Urothelium cell line (cell line): ENCODE measurements around the gene GALNT14.

Source experiments
- DNase-seq: peaks from one replicate; pipeline ENCODE4 v3.0.0; 2011; ENCODE audit warnings: low spot score, mixed read lengths
- FAIRE-seq: peaks from 2 replicates; lab custom pipeline; 2011; peaks lifted over from hg19 to GRCh38; lab: Jason Lieb, UNC

The GALNT14 gene

GRCh38 chr2:30984148-30984547 is 154.1 kb downstream of the GALNT14 start:
- FAIRE-seq: no peak

GRCh38 chr2:30981510-30981909 is 156.7 kb downstream of the GALNT14 start:
- FAIRE-seq (no peak), DNase-seq (no peak)

More at GRCh38 chr2:30984148-30984547, 154.1 kb downstream of the GALNT14 start:
- no peak for DNase-seq

DNA sequence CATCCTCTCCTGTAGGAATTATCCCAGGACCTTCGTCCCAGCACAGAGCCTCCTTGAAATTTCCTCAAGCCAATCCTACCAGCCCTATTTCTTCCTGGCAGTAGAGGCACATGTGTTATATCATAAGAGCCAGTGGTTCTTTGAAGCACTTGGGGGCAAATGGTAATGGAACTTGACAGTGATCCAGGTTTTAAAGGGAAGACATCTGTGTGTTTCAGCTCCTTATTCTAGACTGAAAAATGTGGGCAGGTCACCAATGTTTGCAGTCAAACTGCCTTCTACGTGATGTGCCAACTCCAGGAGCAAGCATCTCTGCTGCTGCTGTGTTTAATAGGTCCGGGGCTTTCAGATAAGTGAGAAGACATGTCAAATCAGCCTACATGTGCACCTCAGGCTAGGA is 157.1 kb downstream of the GALNT14 start:
- FAIRE-seq (no peak), DNase-seq (no peak)

- DNase-seq: peak; percentile 88
- FAIRE-seq: peak; percentile 88
Observed at GRCh38 chr2:30979822-30980245, 158.4 kb downstream of the GALNT14 start.

DNA sequence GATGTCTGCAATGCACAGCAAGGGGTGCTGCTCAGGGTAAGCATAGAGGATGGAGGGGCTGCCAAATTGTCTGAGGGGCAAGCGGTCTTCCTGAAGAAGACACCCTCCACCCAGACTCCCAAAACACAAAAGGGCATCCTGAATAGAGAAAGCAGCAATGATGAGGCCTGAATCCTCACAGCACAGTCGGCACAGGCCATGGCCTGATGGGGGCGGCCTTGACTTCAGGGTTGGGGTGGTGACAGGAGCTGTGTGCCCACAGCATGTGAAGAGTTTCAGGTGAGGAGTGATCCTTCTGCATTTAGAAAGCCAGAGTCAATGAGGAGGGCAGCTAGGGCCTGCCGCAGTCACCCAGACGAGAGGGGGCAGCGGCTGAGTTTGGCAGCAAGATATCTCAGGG is 159.4 kb downstream of the GALNT14 start:
- no peak for FAIRE-seq

GRCh38 chr2:30978044-30978443 is 160.2 kb downstream of the GALNT14 start:
- DNase-seq: no peak
- FAIRE-seq: no peak

More for the DNA sequence above, 159.4 kb downstream of the GALNT14 start:
- DNase-seq: no peak

- DNase-seq (no peak), FAIRE-seq (no peak)
Observed at GRCh38 chr2:30975156-30975555, 163.1 kb downstream of the GALNT14 start.

DNA sequence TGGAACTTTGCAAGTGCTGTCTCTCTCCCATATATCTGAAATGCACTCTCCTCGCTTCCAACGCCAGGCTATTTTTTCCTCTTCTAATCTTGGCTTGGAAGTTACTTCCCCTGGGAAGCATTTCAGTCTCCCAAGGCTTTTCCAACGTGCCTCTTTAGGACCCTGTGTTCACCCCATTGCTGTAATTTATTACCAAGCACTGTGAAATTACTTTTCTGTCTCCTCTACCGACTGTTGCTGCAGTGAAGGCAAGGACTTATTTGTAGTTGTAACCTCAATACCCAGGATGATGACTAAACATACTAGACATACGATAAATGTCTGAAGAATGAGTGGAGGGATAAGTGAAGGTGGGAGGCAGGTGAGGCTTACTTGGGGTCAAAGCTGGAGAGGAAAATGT is 163.7 kb downstream of the GALNT14 start:
- FAIRE-seq: no peak
- DNase-seq: no peak

DNA sequence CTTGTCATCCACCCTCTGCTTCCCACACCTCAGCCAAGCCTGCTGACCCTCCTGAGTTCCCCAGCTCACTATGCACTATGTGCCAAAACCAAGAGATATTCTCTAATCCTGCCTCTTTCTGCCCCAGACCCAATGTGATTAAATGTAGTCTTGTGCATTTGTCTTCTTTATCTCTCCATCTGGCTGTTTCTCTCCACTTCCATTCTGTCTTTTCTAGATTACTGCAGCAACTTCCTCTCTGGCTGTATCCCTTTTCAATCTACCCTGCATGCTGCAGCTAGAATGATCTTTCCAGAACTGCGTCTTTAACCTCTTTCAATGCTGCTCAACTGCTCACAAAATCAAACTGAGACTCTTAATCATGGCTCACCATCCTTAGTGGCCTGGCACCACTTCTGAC is 164.1 kb downstream of the GALNT14 start:
- DNase-seq (no peak), FAIRE-seq (no peak)

GRCh38 chr2:30971231-30972025 is 166.8 kb downstream of the GALNT14 start:
- DNase-seq: no peak
- FAIRE-seq: peak; percentile 35

GRCh38 chr2:30968660-30969397 is 169.4 kb downstream of the GALNT14 start:
- FAIRE-seq: no peak
- DNase-seq: no peak

- no peak for FAIRE-seq
- DNase-seq: no peak
Observed at GRCh38 chr2:30966786-30967185, 171.5 kb downstream of the GALNT14 start.

DNA sequence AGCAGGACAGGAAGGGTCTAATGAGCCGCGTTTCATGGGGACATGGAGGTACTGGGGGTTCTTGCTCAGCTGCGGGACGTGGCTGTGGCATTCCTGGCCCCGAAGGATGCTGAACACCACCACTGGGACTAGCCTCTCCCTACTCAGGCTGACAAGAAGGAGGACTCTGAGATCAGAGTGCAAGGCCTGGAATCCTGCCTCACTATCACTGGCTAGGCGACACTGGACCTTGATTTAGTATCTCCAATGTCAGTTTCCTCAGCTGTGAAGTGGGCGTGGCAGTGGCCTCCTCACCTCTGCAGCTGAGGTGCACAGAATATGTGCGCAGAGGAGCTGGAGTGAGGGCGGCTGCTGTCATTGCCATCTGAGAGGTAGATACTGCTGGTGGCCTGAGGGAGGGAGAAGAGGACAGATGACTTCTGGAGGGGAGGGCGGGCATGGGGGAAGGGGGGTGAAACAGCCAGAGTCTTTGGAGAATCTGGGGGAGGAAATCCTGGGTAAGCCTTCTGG is 173.2 kb downstream of the GALNT14 start:
- DNase-seq (no peak), FAIRE-seq (no peak)

DNA sequence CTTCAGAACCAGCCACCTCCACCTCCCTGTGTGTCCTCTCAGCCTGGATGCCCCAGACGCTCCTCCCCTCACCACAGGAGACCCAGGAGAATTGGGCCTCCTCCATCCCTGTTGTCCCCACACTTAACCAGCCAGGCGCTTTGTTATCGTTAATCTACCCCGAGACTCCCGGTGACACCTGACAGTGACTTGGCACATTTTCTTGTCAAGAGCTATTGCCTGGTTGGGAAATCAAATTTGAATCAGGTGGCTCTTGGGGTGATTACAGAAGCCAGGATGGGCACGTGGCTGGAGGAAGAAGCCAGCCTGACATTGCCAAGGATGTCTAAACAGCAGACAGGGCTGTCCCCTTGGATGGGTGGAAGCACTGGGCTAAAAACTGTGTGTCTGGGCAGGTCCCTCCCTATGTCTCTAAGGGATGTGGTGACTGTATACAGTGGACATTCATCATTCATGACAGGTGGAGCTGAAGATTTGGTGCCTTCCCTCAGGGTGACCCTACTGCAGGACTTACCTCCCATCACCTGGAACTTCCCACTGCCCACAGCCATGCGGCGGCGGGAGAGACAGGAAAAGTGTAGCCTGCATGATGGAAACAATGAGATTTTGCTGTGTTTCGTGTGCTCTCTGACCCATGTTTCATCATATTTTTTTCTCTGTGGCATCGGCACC is 173.8 kb downstream of the GALNT14 start:
- DNase-seq: no peak
- FAIRE-seq: no peak

- no peak for FAIRE-seq
- DNase-seq: no peak
Observed at GRCh38 chr2:30963184-30963583, 175.1 kb downstream of the GALNT14 start.

DNA sequence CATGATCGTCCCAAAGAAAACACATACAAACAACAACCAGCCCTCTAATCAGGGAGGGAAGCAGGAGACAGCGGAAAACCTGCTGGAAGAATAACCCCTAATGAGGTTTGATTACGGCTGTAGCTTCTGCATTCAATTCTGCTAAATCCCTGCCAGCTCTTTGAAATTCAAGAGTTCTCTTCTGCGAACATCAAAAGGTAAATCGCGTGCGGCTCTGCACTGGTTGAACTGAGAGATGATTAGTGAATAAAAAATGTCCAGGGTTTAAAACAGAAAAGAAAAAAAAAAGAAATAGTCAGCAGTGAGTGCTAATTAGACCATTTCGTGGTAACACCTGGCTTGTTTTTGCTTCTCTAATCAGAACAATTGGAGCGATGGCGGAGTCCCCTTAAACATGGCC is 178.0 kb downstream of the GALNT14 start:
- DNase-seq: no peak
- no peak for FAIRE-seq

GRCh38 chr2:30959653-30960052 is 178.6 kb downstream of the GALNT14 start:
- no peak for DNase-seq
- no peak for FAIRE-seq

- no peak for FAIRE-seq
- no peak for DNase-seq
Observed at GRCh38 chr2:30958918-30959265, 179.3 kb downstream of the GALNT14 start.

DNA sequence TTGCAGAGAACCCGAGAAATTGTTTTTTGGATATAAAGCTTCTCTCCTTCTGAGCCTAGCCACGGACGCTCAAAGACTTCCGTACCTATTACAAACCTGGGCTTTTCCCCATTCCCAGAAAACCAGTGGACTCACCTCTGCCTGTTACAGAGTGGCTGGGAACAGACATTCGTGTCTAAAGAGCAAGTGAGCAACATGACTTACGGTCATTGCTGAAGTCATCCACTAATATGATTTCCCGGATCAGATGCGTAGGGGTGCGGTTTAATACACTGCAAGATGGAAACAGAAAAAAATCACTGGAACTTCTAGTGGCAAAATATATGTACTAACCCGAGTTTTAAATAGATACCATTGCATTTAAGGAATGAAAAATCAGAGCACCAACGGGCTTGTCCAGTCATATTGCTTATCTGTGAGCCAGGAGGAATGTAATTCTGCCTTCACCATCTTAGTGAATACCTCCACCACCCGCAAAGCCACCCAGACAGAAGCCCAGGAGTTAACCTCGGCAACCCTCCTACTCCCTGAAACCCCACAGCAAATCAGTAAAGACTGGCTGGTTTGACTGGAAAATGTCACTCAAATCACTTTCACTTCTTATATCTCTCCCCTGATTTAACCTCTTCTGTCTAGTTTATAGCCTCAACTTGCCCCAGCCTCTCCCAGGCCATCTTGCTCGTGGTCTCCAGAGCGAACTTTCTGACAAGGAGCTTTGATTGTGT is 179.9 kb downstream of the GALNT14 start:
- DNase-seq (no peak), FAIRE-seq (no peak)

DNA sequence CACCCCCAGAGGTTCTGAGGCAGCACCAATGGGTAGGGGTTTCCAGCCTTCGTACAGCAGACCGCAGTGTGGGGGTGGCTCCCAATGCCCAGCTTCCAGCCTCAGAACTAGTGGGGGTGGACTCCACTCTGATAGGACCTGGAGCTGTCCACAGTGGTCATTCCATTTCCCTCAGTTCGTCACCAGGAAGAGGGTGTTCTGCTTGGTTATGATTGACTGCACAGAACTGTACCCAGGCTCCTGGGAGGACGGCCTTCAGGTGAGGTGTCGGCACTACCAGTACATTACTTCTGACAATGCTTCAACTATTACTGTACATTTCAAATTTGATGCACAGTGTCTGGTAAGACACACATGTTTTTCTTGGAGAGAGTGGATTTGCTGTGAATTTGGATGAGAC is 180.6 kb downstream of the GALNT14 start:
- DNase-seq (no peak), FAIRE-seq (no peak)

DNA sequence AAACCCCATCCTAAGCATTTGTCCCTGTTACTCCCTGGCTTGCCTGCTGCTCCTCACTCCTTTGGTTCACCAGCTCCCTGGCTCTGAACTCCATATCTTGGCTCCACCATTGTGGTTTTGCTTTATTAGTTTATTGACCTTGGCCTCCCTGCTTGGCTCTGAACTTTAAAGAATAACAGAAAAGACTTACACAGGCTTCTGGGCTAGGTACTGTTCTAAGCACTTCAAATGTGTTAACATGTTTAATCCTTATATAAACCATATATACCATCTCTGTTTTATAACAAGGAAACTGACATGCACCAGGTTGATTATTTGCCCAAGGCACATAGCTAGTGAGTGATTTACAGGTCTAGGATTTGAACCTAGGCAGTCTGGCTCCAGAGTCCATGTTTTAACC is 181.2 kb downstream of the GALNT14 start:
- FAIRE-seq: no peak

More for the DNA sequence above, 181.2 kb downstream of the GALNT14 start:
- no peak for DNase-seq
